ENCODE results near the gene PINK1.

Gene PINK1

DNA sequence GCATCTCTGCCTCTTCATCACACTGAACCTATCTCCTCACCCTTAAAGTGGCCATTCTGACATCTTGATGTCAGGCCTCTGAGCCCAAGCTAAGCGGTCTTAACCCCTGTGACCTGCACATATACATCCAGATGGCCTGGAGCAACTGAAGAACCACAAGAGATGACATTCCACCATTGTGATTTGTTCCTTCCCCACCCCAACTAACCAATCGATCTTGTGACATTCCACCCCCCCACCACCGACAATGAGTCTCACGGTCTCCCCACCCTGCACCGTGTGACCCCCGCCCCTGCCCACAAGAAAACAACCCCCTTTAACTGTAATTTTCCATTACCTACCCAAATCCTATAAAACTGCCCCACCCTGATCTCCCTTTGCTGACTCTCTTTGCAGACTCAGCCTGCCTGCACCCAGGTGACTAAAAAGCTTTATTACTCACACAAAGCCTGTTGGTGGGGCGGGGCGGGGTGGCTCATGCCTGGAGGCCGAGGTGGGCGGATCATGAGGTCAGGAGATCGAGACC, 21.0 kb upstream of the PINK1 start:
- H3K4me3 ChIP-seq (ENCODE audit: low read depth, low read length) = no peak overlapping the region
- TF ChIP-seq, protein P1, sequence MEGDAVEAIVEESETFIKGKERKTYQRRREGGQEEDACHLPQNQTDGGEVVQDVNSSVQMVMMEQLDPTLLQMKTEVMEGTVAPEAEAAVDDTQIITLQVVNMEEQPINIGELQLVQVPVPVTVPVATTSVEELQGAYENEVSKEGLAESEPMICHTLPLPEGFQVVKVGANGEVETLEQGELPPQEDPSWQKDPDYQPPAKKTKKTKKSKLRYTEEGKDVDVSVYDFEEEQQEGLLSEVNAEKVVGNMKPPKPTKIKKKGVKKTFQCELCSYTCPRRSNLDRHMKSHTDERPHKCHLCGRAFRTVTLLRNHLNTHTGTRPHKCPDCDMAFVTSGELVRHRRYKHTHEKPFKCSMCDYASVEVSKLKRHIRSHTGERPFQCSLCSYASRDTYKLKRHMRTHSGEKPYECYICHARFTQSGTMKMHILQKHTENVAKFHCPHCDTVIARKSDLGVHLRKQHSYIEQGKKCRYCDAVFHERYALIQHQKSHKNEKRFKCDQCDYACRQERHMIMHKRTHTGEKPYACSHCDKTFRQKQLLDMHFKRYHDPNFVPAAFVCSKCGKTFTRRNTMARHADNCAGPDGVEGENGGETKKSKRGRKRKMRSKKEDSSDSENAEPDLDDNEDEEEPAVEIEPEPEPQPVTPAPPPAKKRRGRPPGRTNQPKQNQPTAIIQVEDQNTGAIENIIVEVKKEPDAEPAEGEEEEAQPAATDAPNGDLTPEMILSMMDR (IDR thresholded peaks at IDR 0.05; ENCODE audit: low read depth, low read length, missing control alignments) = no peak
- no peak for DNase-seq (ENCODE audit: low read depth)

DNA sequence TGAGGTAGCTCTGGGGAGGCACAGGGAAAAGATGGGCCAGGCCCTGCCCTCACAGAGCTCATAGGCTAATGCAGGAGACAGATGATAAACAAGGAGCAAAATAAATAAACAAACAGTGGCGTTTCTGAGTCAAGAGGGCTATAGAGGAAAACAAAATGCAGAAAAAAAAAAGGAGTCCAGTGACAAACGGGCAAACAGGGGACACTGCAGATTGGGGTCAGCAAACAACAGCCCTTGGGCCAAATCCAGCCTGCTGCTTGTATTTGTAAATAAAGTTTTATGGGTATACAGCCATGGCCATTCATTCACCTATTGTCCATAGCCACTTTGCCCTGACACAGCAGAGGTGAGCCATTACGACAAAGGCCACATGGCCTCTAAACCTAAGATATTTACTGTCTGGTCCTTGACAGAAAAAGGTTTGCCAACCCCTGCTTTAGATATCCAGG, 19.1 kb upstream of the PINK1 start:
- no peak for DNase-seq (ENCODE audit: low read depth)
- TF ChIP-seq, protein P1 (IDR thresholded peaks at IDR 0.05; ENCODE audit: low read depth, low read length, missing control alignments) = no peak
- H3K4me3 ChIP-seq (ENCODE audit: low read depth, low read length) = no peak overlapping the region

DNA sequence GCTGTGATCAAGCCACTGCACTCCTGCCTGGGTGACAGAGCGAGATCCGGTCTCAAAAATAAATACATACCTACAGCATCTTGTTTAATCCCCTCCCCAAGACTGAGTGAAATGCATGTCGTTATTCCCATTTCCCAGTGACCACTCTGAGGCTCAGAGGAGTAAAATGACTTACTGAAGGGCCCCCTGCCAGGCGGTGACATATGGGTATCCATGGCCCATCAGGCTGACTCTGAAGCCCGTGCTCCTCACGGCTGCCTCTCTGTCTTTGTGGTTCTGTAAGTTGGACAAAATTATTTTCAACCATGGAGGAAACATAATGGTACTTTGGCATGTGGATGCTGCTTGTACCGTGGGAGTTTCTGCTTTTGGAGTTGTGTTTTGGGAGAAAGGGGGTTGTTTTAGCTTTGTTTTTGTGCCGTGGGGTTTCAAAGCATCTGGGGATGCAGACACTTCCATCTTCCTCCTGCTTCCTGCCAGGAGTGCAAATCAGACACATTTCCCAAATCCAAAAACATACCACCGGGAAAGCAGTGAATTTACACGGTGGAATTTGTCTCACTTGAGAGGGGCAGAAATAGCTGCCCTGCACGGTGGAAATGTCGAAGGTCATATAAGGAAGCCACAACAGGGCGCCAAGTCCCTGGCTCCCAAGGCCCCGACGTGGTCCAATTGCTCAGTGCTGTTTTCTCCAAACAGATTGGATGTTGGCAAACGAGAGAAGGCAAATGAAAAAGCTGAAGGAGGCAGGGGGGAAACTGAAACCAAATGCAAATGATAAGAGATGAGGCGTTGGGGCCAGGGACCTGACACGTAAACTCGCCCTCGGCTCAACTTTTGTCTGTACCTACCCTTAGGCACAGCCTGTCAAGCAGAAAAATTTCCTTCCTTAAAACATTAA, 17.1 kb upstream of the PINK1 start:
- H3K4me3 ChIP-seq (ENCODE audit: low read depth, low read length) = no peak overlapping the region
- TF ChIP-seq, protein P1 (IDR thresholded peaks at IDR 0.05; ENCODE audit: low read depth, low read length, missing control alignments) = no peak

DNA sequence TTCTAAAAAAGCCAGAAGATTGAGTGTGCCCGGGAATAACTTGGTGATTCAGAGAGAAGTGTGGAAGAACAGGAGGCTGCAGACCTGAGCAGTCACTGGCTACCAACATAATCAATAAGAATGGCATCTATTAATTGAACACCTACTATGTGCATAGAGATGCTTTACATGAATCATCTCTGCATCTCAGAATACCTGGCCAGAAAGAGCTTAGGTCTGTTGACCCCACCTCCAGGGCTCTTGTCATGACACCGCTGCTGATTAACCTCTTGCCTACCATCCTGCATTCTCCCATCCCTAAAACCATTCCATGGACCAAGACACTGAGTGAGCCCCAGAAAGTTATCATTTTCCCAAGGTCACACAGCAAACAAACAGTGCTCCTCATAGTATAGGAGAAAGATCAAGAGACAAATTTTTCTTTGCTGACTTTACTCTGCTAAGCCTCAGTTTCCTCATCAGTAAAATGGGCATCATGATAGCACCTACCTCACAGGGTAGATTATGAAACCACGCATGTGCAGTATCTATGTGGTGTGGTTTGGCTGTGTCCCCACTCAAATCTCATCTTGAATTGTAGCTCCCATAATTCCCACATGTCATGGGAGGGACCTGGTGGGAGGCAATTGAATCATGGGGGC, 16.3 kb upstream of the PINK1 start:
- no peak for DNase-seq (ENCODE audit: low read depth)
- no peak overlapping the region for H3K4me3 ChIP-seq (ENCODE audit: low read depth, low read length)
- TF ChIP-seq, protein P1 (IDR thresholded peaks at IDR 0.05; ENCODE audit: low read depth, low read length, missing control alignments) = no peak

More for the DNA sequence above, 17.1 kb upstream of the PINK1 start:
- peak; percentile 38 for DNase-seq (ENCODE audit: low read depth)

DNA sequence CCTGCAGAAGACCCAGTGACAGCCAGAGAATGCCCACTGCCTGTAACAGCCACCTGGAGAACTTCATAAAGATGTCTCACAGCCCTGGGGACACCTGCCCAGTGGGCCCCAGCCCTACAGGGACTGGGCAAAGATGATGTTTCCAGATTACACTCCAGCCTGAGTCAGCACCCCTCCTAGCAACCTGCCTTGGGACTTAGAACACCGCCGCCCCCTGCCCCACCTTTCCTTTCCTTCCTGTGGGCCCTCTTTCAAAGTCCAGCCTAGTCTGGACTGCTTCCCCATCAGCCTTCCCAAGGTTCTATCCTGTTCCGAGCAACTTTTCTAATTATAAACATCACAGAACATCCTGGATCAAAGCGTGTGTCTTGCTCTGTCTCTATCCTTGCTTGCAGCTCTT, 14.7 kb upstream of the PINK1 start:
- no peak for DNase-seq (ENCODE audit: low read depth)
- no peak overlapping the region for H3K4me3 ChIP-seq (ENCODE audit: low read depth, low read length)
- TF ChIP-seq, protein P1 (IDR thresholded peaks at IDR 0.05; ENCODE audit: low read depth, low read length, missing control alignments) = no peak

DNA sequence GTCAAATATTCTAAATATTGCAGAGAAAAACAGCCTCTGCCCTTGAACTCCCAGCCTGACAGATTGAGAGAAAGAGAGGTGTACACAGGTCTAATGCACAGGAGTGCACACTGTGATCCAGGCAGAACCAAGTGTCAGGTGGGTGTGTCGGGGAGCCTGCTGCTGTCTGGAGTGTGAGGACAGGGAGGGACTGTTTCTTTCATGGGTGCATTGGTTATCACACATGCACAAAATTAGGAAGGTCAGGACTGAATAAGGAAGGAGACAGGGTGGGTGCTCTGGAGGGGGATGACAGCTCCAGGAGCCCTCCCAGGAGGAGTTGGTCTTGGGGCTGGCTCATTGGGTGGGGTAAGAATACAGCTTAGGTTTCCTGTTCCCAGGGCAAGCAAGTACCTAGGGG, 13.3 kb upstream of the PINK1 start:
- TF ChIP-seq, protein P1 (IDR thresholded peaks at IDR 0.05; ENCODE audit: low read depth, low read length, missing control alignments) = no peak
- no peak for DNase-seq (ENCODE audit: low read depth)
- H3K4me3 ChIP-seq (ENCODE audit: low read depth, low read length) = no peak overlapping the region
